HL-60 (cell line): ENCODE data around the gene GIT2.

ENCODE experiments used
- POLR2AphosphoS5 ChIP-seq: IDR thresholded peaks from 2 replicates; pipeline ENCODE4 v1.6.1; 2012; ENCODE audit warnings: low read depth
- SPI1 ChIP-seq: IDR thresholded peaks from 2 replicates; pipeline ENCODE4 v1.6.1; 2012; ENCODE audit warnings: low read depth, mild to moderate bottlenecking, borderline replicate concordance
- TF ChIP-seq, protein P1 (sequence below): IDR thresholded peaks from one replicate; pipeline ENCODE4 v1.5.1; 2011; ENCODE audit warnings: low read length, control low read depth, inconsistent platforms; ENCODE audit not compliant: insufficient read depth

- TF ChIP-seq, protein P1, sequence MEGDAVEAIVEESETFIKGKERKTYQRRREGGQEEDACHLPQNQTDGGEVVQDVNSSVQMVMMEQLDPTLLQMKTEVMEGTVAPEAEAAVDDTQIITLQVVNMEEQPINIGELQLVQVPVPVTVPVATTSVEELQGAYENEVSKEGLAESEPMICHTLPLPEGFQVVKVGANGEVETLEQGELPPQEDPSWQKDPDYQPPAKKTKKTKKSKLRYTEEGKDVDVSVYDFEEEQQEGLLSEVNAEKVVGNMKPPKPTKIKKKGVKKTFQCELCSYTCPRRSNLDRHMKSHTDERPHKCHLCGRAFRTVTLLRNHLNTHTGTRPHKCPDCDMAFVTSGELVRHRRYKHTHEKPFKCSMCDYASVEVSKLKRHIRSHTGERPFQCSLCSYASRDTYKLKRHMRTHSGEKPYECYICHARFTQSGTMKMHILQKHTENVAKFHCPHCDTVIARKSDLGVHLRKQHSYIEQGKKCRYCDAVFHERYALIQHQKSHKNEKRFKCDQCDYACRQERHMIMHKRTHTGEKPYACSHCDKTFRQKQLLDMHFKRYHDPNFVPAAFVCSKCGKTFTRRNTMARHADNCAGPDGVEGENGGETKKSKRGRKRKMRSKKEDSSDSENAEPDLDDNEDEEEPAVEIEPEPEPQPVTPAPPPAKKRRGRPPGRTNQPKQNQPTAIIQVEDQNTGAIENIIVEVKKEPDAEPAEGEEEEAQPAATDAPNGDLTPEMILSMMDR, result no peak
- TF ChIP-seq POLR2AphosphoS5 (no peak), SPI1 (no peak)
Observed at GRCh38 chr12:110029290-110029815, 33.2 kb upstream of the GIT2 start.
